ENCODE measurements around the gene CDY2A. TPM values are rescaled to one million over a fixed set of nuclear protein-coding genes. Genes with fewer than 3 reads are reported as not detected.
"Not testable (repeated sequence)": the region's sequence is repeated elsewhere in the genome, so short reads cannot be mapped to it uniquely, and the experiment has no call there.

CDY2A gene
- total RNA-seq, 1 experiment from 2014 or later = not detected

GRCh38 chrY:18034864-18035263 is 9.3 kb downstream of the CDY2A start:
- H3K27me3 ChIP-seq (replicated peaks; ENCODE audit: control insufficient read depth, insufficient read depth, low read length); H3K27ac Mint-ChIP-seq (ENCODE audit: unreplicated experiment); H3K27me3 Mint-ChIP-seq (ENCODE audit: insufficient read depth, unreplicated experiment); intact Hi-C loops (cut with micrococcal nuclease; ENCODE audit: unreplicated experiment); DNase-seq; H3K36me3 ChIP-seq (ENCODE audit: control insufficient read depth, insufficient read depth, low read length); H3K36me3 Mint-ChIP-seq (ENCODE audit: insufficient read depth, unreplicated experiment); H3K9me3 Mint-ChIP-seq (ENCODE audit: unreplicated experiment); H3K9me3 ChIP-seq; H3K4me1 ChIP-seq; H3K4me1 Mint-ChIP-seq (ENCODE audit: low read depth, unreplicated experiment); H3K4me3 Mint-ChIP-seq (ENCODE audit: unreplicated experiment); H3K4me3 ChIP-seq (ENCODE audit: low read depth, low read length); CTCF ChIA-PET; POLR2A ChIA-PET; BruUV-seq (replicated peaks): not testable (repeated sequence)

GRCh38 chrY:18044990-18045389 is 19.4 kb downstream of the CDY2A start:
- CTCF ChIA-PET; POLR2A ChIA-PET; H3K9me3 Mint-ChIP-seq (ENCODE audit: unreplicated experiment); DNase-seq; intact Hi-C loops (cut with micrococcal nuclease; ENCODE audit: unreplicated experiment); H3K27me3 Mint-ChIP-seq (ENCODE audit: insufficient read depth, unreplicated experiment); H3K36me3 Mint-ChIP-seq (ENCODE audit: insufficient read depth, unreplicated experiment); H3K27me3 ChIP-seq (replicated peaks; ENCODE audit: control insufficient read depth, insufficient read depth, low read length); H3K4me3 ChIP-seq (ENCODE audit: low read depth, low read length); H3K4me1 Mint-ChIP-seq (ENCODE audit: low read depth, unreplicated experiment); H3K36me3 ChIP-seq (ENCODE audit: control insufficient read depth, insufficient read depth, low read length); H3K27ac Mint-ChIP-seq (ENCODE audit: unreplicated experiment); BruUV-seq (replicated peaks); H3K4me3 Mint-ChIP-seq (ENCODE audit: unreplicated experiment); H3K9me3 ChIP-seq; H3K4me1 ChIP-seq: not testable (repeated sequence)

GRCh38 chrY:18048149-18049040 is 22.8 kb downstream of the CDY2A start:
- intact Hi-C loops (cut with micrococcal nuclease; ENCODE audit: unreplicated experiment); BruUV-seq (replicated peaks); H3K4me1 ChIP-seq; H3K4me3 ChIP-seq (ENCODE audit: low read depth, low read length); H3K27me3 Mint-ChIP-seq (ENCODE audit: insufficient read depth, unreplicated experiment); H3K27ac Mint-ChIP-seq (ENCODE audit: unreplicated experiment); H3K4me3 Mint-ChIP-seq (ENCODE audit: unreplicated experiment); H3K9me3 ChIP-seq; H3K9me3 Mint-ChIP-seq (ENCODE audit: unreplicated experiment); H3K36me3 ChIP-seq (ENCODE audit: control insufficient read depth, insufficient read depth, low read length); POLR2A ChIA-PET; CTCF ChIA-PET; DNase-seq; H3K4me1 Mint-ChIP-seq (ENCODE audit: low read depth, unreplicated experiment); H3K36me3 Mint-ChIP-seq (ENCODE audit: insufficient read depth, unreplicated experiment); H3K27me3 ChIP-seq (replicated peaks; ENCODE audit: control insufficient read depth, insufficient read depth, low read length): not testable (repeated sequence)

GRCh38 chrY:18049061-18049460 is 23.5 kb downstream of the CDY2A start:
- H3K4me1 ChIP-seq; BruUV-seq (replicated peaks); H3K4me3 ChIP-seq (ENCODE audit: low read depth, low read length); H3K36me3 Mint-ChIP-seq (ENCODE audit: insufficient read depth, unreplicated experiment); H3K9me3 ChIP-seq; CTCF ChIA-PET; H3K27me3 Mint-ChIP-seq (ENCODE audit: insufficient read depth, unreplicated experiment); H3K9me3 Mint-ChIP-seq (ENCODE audit: unreplicated experiment); H3K4me1 Mint-ChIP-seq (ENCODE audit: low read depth, unreplicated experiment); H3K36me3 ChIP-seq (ENCODE audit: control insufficient read depth, insufficient read depth, low read length); POLR2A ChIA-PET; H3K4me3 Mint-ChIP-seq (ENCODE audit: unreplicated experiment); H3K27me3 ChIP-seq (replicated peaks; ENCODE audit: control insufficient read depth, insufficient read depth, low read length); intact Hi-C loops (cut with micrococcal nuclease; ENCODE audit: unreplicated experiment); DNase-seq; H3K27ac Mint-ChIP-seq (ENCODE audit: unreplicated experiment): not testable (repeated sequence)

GRCh38 chrY:18056473-18056872 is 30.9 kb downstream of the CDY2A start:
- H3K27me3 ChIP-seq (replicated peaks; ENCODE audit: control insufficient read depth, insufficient read depth, low read length); H3K36me3 Mint-ChIP-seq (ENCODE audit: insufficient read depth, unreplicated experiment); H3K4me1 ChIP-seq; H3K4me3 Mint-ChIP-seq (ENCODE audit: unreplicated experiment); H3K4me3 ChIP-seq (ENCODE audit: low read depth, low read length); BruUV-seq (replicated peaks); H3K9me3 ChIP-seq; CTCF ChIA-PET; H3K9me3 Mint-ChIP-seq (ENCODE audit: unreplicated experiment); DNase-seq; H3K27ac Mint-ChIP-seq (ENCODE audit: unreplicated experiment); H3K36me3 ChIP-seq (ENCODE audit: control insufficient read depth, insufficient read depth, low read length); intact Hi-C loops (cut with micrococcal nuclease; ENCODE audit: unreplicated experiment); POLR2A ChIA-PET; H3K27me3 Mint-ChIP-seq (ENCODE audit: insufficient read depth, unreplicated experiment); H3K4me1 Mint-ChIP-seq (ENCODE audit: low read depth, unreplicated experiment): not testable (repeated sequence)

- H3K9me3 Mint-ChIP-seq (ENCODE audit: unreplicated experiment); H3K27me3 Mint-ChIP-seq (ENCODE audit: insufficient read depth, unreplicated experiment); intact Hi-C loops (cut with micrococcal nuclease; ENCODE audit: unreplicated experiment); CTCF ChIA-PET; POLR2A ChIA-PET; BruUV-seq (replicated peaks); H3K4me1 ChIP-seq; H3K27me3 ChIP-seq (replicated peaks; ENCODE audit: control insufficient read depth, insufficient read depth, low read length); H3K36me3 Mint-ChIP-seq (ENCODE audit: insufficient read depth, unreplicated experiment); H3K4me3 Mint-ChIP-seq (ENCODE audit: unreplicated experiment); H3K27ac Mint-ChIP-seq (ENCODE audit: unreplicated experiment); H3K4me1 Mint-ChIP-seq (ENCODE audit: low read depth, unreplicated experiment); H3K4me3 ChIP-seq (ENCODE audit: low read depth, low read length); DNase-seq; H3K9me3 ChIP-seq; H3K36me3 ChIP-seq (ENCODE audit: control insufficient read depth, insufficient read depth, low read length): not testable (repeated sequence)
These were observed 47.9 kb downstream of the CDY2A start for GRCh38 chrY:18073464-18073863.
